ENCODE results near the gene VAPA. TPM values are rescaled to one million over a fixed set of nuclear protein-coding genes. Genes with fewer than 3 reads are reported as not detected.

VAPA gene
- total and polyA plus RNA-seq, 9 of the 15 experiments (the other 6 are each of a cell fraction or from before 2014, with no cell fraction given) = 219 to 902 (median 526) TPM

- TF ChIP-seq FOXJ2 (tag; IDR thresholded peaks at IDR 0.05) = 0 out of 2 replicates have a peak, but pooled peaks have one; percentile 16
- TF ChIP-seq USF2 (CRISPR knock-in tag; IDR thresholded peaks at IDR 0.05) = no peak
- peak; percentile 71 for TF ChIP-seq TAF7 (tag; IDR thresholded peaks at IDR 0.05)
- no peak for TF ChIP-seq HIVEP1 (CRISPR knock-in tag; IDR thresholded peaks at IDR 0.05)
- TF ChIP-seq ZNF57 (CRISPR knock-in tag; IDR thresholded peaks at IDR 0.05) = 0 out of 2 replicates have a peak, but pooled peaks have one; percentile 14
- TF ChIP-seq NFXL1 (CRISPR knock-in tag; IDR thresholded peaks at IDR 0.05) = 0 out of 2 replicates have a peak, but pooled peaks have one; percentile 8
- TF ChIP-seq EHMT2 (IDR thresholded peaks at IDR 0.05) = peak; percentile 60; the same call in 1 of the 2 replicates
- peak; percentile 54 for TF ChIP-seq TFAP4 (CRISPR knock-in tag; IDR thresholded peaks at IDR 0.05; ENCODE audit: borderline replicate concordance)
- TF ChIP-seq ZKSCAN1 (IDR thresholded peaks at IDR 0.05; ENCODE audit: low read depth, low read length) = 0 out of 2 replicates have a peak, but pooled peaks have one; percentile 27
- TF ChIP-seq ZNF274 (IDR thresholded peaks at IDR 0.05; ENCODE audit: borderline replicate concordance, low read depth, low read length) = no peak
- no peak for TF ChIP-seq ZNF707 (CRISPR knock-in tag; conservative IDR thresholded peaks at IDR 0.05)
- no peak for TF ChIP-seq HNRNPL (IDR thresholded peaks at IDR 0.05; ENCODE audit: low read depth, low read length)
- TF ChIP-seq THAP12 (CRISPR knock-in tag; IDR thresholded peaks at IDR 0.05) = 0 out of 2 replicates have a peak, but pooled peaks have one; percentile 29
- no peak for TF ChIP-seq RBM15 (IDR thresholded peaks at IDR 0.05; ENCODE audit: insufficient read depth, low read length)
- no peak for TF ChIP-seq EWSR1 (IDR thresholded peaks at IDR 0.05; ENCODE audit: borderline replicate concordance, low read depth, partially characterized antibody)
- TF ChIP-seq MCM3 (IDR thresholded peaks at IDR 0.05) = no peak
- TF ChIP-seq, protein P1, sequence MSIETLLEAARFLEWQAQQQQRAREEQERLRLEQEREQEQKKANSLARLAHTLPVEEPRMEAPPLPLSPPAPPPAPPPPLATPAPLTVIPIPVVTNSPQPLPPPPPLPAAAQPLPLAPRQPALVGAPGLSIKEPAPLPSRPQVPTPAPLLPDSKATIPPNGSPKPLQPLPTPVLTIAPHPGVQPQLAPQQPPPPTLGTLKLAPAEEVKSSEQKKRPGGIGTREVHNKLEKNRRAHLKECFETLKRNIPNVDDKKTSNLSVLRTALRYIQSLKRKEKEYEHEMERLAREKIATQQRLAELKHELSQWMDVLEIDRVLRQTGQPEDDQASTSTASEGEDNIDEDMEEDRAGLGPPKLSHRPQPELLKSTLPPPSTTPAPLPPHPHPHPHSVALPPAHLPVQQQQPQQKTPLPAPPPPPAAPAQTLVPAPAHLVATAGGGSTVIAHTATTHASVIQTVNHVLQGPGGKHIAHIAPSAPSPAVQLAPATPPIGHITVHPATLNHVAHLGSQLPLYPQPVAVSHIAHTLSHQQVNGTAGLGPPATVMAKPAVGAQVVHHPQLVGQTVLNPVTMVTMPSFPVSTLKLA (conservative IDR thresholded peaks at IDR 0.05) = peak; percentile 54 to 81; a peak in 3 of 4 replicates
- no peak for TF ChIP-seq PHTF2 (CRISPR knock-in tag; IDR thresholded peaks at IDR 0.05)
- TF ChIP-seq CHAMP1 (IDR thresholded peaks at IDR 0.05) = 0 out of 2 replicates have a peak, but pooled peaks have one; percentile 44
- TF ChIP-seq RBM17 (IDR thresholded peaks at IDR 0.05; ENCODE audit: borderline replicate concordance, low read depth, low read length) = no peak
Observed at GRCh38 chr18:9898792-9899549, 14.8 kb upstream of the VAPA start (continued).
